PC-3 (cell line): ENCODE results near the gene PDZD2.

Experiments used
- EZH2 ChIP-seq: fragments of 300-600 bp; sonication (generic); IDR thresholded peaks from one replicate; pipeline ENCODE4 v1.6.1; 2017; ENCODE audit warnings: antibody characterized with exemption, mild to moderate bottlenecking, low read length; ENCODE audit not compliant: unreplicated experiment
- EZH2phosphoT487 ChIP-seq: fragments of 300-600 bp; sonication (generic); IDR thresholded peaks from 2 replicates; pipeline ENCODE4 v1.6.1; 2018; ENCODE audit warnings: mild to moderate bottlenecking, antibody characterized with exemption, low read length, borderline replicate concordance
- TF ChIP-seq, protein P1 (sequence below): fragments of 300-600 bp; sonication (generic); conservative IDR thresholded peaks from 2 replicates; pipeline ENCODE4 v1.5.1; 2017; ENCODE audit warnings: antibody characterized with exemption, low read depth, mild to moderate bottlenecking, low read length

DNA sequence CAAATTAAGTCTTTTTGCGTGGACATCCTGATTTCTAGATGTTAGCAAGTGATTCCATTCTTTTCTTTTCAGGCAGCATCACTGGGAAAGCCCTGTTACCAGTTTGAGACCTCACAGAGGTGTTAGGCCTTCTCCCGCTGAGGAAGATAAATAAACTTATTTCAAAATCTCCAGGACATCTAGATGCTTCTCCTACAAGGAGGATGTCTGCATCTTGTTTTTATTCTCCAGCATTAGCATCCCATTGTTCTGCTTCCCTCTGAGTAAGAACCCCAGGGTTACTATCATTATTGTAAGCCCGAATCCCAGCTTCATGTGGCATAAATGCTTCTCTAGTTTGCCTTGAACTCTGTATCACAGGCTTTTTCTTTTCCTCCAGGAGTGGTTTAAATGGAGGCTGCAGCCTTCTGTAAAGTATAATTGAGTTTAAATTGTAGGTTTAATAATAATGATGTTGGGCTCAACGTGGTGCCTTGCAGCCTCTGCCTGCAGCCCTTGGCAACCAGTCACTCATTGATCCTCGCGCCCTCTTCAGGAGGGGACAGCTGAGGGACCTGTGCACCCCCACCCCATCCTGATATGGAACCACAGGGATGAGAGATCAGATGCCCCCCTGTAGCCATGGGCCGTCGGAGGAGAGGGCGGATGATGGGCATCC, 114.9 kb downstream of the PDZD2 start:
- TF ChIP-seq, protein P1, sequence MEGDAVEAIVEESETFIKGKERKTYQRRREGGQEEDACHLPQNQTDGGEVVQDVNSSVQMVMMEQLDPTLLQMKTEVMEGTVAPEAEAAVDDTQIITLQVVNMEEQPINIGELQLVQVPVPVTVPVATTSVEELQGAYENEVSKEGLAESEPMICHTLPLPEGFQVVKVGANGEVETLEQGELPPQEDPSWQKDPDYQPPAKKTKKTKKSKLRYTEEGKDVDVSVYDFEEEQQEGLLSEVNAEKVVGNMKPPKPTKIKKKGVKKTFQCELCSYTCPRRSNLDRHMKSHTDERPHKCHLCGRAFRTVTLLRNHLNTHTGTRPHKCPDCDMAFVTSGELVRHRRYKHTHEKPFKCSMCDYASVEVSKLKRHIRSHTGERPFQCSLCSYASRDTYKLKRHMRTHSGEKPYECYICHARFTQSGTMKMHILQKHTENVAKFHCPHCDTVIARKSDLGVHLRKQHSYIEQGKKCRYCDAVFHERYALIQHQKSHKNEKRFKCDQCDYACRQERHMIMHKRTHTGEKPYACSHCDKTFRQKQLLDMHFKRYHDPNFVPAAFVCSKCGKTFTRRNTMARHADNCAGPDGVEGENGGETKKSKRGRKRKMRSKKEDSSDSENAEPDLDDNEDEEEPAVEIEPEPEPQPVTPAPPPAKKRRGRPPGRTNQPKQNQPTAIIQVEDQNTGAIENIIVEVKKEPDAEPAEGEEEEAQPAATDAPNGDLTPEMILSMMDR = no peak
- TF ChIP-seq EZH2phosphoT487 (no peak), EZH2 (no peak)
